Testis (tissue), 3 donors: ENCODE data around the gene IL17A. TPM values are rescaled to one million over a fixed set of nuclear protein-coding genes. Genes with fewer than 3 reads are reported as not detected.

Source experiments
- DNase-seq: peaks from one replicate; pipeline ENCODE4 v3.0.0-alpha.2; 2019
- H3K27ac ChIP-seq, 2 donors: fragments of 200-600 bp; sonication (generic); one replicate each; pipeline ENCODE4 v1.5.1; 2019
- H3K27me3 ChIP-seq: fragments of 200-600 bp; sonication (generic); one replicate; pipeline ENCODE4 v1.5.1; 2019
- H3K36me3 ChIP-seq: fragments of 200-600 bp; sonication (generic); one replicate; pipeline ENCODE4 v1.5.1; 2017; ENCODE audit warnings: low read depth; ENCODE audit errors: missing control alignments
- H3K4me1 ChIP-seq: fragments of 200-600 bp; sonication (generic); one replicate; pipeline ENCODE4 v1.5.1; 2019
- H3K4me3 ChIP-seq, 2 donors: fragments of 200-600 bp; sonication (generic); one replicate each; pipeline ENCODE4 v1.5.1; 2017 to 2019
- H3K9me3 ChIP-seq: fragments of 200-600 bp; sonication (generic); one replicate; pipeline ENCODE4 v1.5.1; 2017
- POLR2A ChIP-seq: fragments of 450-650 bp; IDR thresholded peaks from one replicate; pipeline ENCODE4 v1.6.1; 2017; ENCODE audit warnings: antibody characterized with exemption, mild to moderate bottlenecking, moderate library complexity
- WGBS, 2 donors: methylation state at CpG; one replicate each; pipeline ENCODE4 v1.1.5; 2018; 5-methylcytosine and 5-hydroxymethylcytosine counted together
- intact Hi-C: fragments of 100-400 bp; cut with DNase I; formaldehyde crosslinking; loops from one replicate; pipeline ENCODE4 v1.15.1; 2023; ENCODE audit warnings: low total_unique reads
- polyA plus RNA-seq: library from polyadenylated mRNA; stranded (reverse); fragments of 350-450 nt; fragmentation: Illumina TruSeq; extraction: RNeasy Lipid Tissue Mini Kit (QIAGEN cat#74804); gene quantifications from one replicate; pipeline ENCODE4 v1.2.3, GENCODE V29; 2014; ENCODE audit warnings: low read depth, low replicate concordance; ENCODE audit not compliant: insufficient read depth
- total RNA-seq, 2 donors: library from RNA; depleted of rRNA; stranded (reverse); fragments of >200 nt; gene quantifications; one replicate each; pipeline ENCODE4 v1.2.3, GENCODE V29; 2016
- TF ChIP-seq, protein P1 (sequence below), 3 experiments: fragments of 450-650 bp in 2 of 3; fragments of 200-600 bp in 1 of 3; sonication (generic) in 1 of 3; IDR thresholded peaks; one replicate each; pipeline ENCODE4 v1.5.1; 2016 to 2019; ENCODE audit warnings: antibody characterized with exemption in 3 of 3, mild to moderate bottlenecking in 2 of 3, moderate library complexity in 1 of 3

The IL17A gene
- total and polyA plus RNA-seq, 3 donors from 2014 or later = not detected

DNA sequence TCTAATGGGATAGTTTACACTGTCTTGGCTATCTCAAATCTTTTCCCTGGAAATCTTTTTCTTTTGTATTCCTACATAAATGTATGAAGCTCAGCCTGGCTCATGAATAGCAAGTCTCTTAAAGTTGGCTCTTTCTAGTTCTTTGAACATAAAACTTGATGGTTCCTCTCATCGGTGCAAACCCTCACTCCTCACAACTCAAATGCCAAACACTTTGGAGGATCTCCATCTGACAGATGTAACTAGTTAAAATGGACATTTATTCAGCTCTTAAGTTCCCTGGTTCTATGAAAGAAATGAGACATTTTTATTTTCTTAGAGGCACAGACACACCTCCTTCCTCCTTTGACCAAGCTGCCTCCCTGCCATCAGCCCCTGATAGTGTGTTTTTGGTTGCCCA, 43.6 kb upstream of the IL17A start:
- H3K36me3 ChIP-seq = no peaks in the 10 kb centered on the region
- no peak for DNase-seq
- H3K27ac ChIP-seq = no peak overlapping the region
- TF ChIP-seq, protein P1, sequence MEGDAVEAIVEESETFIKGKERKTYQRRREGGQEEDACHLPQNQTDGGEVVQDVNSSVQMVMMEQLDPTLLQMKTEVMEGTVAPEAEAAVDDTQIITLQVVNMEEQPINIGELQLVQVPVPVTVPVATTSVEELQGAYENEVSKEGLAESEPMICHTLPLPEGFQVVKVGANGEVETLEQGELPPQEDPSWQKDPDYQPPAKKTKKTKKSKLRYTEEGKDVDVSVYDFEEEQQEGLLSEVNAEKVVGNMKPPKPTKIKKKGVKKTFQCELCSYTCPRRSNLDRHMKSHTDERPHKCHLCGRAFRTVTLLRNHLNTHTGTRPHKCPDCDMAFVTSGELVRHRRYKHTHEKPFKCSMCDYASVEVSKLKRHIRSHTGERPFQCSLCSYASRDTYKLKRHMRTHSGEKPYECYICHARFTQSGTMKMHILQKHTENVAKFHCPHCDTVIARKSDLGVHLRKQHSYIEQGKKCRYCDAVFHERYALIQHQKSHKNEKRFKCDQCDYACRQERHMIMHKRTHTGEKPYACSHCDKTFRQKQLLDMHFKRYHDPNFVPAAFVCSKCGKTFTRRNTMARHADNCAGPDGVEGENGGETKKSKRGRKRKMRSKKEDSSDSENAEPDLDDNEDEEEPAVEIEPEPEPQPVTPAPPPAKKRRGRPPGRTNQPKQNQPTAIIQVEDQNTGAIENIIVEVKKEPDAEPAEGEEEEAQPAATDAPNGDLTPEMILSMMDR (IDR thresholded peaks at IDR 0.05) = no peak
- no peak for TF ChIP-seq POLR2A
- no peaks in the 10 kb centered on the region for H3K4me1 ChIP-seq
- H3K9me3 ChIP-seq = no peaks in the 10 kb centered on the region
- 89 to 100% methylated on average over 1 of the region's 1 CpG for WGBS, 2 donors
- H3K4me3 ChIP-seq = no peak overlapping the region
- no peaks in the 10 kb centered on the region for H3K27me3 ChIP-seq
- intact Hi-C loops = no loop called here

DNA sequence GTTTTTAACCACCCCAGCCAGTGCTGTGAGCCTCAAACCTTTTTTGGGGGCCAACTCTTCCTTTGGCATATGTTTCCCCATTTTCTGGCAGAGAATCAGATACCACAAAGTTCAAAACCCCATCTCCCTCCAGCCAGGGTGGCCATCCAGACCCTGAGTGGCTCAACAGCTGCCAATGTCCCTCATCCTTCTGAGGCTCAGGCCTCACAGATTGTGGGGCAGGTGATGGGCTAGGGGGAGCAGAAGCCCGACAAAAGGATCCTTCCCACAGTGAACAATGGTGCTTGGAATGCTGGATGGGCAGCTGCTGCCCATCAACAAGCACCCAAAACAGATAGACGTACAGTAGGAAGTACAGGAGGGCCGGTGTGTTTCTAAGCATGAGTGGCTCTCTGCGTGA, 42.6 kb upstream of the IL17A start:
- H3K27ac ChIP-seq = no peak overlapping the region
- TF ChIP-seq, protein P1 (IDR thresholded peaks at IDR 0.05) = no peak
- TF ChIP-seq POLR2A = no peak
- H3K36me3 ChIP-seq = no peaks in the 10 kb centered on the region
- no peak overlapping the region for H3K4me3 ChIP-seq
- 86 to 92% methylated on average over 4 of the region's 4 CpGs for WGBS, 2 donors
- no peaks in the 10 kb centered on the region for H3K27me3 ChIP-seq
- no peak for DNase-seq
- H3K4me1 ChIP-seq = no peaks in the 10 kb centered on the region
- intact Hi-C loops = no loop called here
- no peaks in the 10 kb centered on the region for H3K9me3 ChIP-seq

DNA sequence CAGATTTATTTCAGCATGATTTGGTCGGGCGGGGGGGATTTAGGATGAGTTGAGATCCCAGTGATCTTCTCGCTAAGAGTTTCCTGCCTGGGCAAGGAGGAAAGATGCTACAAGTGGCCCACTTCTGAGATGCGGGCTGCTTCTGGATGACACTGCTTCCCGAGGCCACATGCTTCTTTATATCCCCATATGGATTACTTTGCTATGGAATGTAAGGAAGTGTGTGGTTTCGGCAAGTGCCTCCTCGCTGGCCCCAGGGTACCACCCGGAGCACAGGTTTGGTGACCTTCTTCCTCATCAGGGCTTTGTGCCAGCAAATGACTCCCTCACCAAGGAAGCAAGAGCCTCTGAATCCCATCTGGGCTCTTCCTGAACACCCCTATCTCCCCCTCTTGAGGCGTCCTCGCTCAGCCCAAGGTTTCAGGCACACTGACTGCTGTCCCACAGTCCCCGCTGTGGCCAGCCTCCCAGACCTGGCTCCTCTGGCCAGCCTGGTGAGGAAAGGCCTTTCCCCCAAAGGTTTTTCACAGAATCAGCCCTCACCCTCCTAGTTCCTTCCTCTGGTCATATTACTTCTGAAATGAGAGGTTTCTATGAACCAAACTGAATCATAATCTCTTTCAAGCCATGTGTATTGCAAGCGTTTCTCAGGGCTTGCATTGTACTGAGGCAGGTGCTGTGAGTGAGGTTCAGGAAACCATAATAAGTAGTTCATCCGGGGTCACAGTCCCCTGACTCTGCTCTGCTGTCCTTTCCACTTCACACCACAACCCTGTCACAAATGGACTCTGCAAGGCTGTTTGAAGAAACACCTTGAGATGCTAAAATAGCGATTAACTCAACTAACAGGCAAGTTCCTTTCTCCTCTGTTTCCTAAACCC, 41.7 kb upstream of the IL17A start:
- H3K27me3 ChIP-seq = no peaks in the 10 kb centered on the region
- no peak for DNase-seq
- intact Hi-C loops = no loop called here
- no peaks in the 10 kb centered on the region for H3K9me3 ChIP-seq
- no peak overlapping the region for H3K4me3 ChIP-seq
- TF ChIP-seq, protein P1 (IDR thresholded peaks at IDR 0.05) = no peak
- no peak for TF ChIP-seq POLR2A
- H3K36me3 ChIP-seq = no peaks in the 10 kb centered on the region
- H3K4me1 ChIP-seq = no peaks in the 10 kb centered on the region
- 84 to 88% methylated on average over 14 of the region's 14 CpGs for WGBS, 2 donors
- H3K27ac ChIP-seq = no peak overlapping the region

DNA sequence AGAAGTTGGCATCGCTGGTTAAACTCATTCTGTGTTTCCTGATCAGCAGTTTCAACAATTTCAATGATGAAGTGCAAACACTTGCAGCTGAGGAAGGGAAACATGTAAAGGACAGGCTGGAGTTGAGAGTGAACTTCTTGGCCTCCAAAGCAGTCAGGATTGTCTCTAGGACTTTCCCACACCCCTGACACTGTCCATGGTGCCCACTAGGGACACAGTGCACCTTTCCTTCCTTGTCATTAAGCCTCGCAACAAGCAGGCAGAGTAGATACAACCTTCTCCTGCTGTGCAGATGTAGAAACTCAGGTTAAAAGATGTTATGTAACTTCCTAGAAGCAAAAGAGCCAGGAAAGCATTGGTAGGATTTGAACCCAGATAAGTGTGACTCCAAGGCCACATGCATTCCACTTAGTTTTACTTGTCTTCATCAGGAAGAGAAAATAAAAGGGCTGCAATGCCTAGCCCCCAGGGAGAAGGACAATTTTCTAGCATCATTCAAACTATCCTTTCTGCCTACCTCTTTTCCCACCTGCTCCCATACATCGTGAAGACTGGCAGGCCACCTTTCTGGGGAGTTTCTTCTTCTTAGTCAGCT, 39.2 kb upstream of the IL17A start:
- H3K36me3 ChIP-seq = no peaks in the 10 kb centered on the region
- no peak overlapping the region for H3K27ac ChIP-seq
- no peak for DNase-seq
- H3K27me3 ChIP-seq = no peaks in the 10 kb centered on the region
- intact Hi-C loops = no loop called here
- TF ChIP-seq, protein P1 (IDR thresholded peaks at IDR 0.05) = no peak
- TF ChIP-seq POLR2A = no peak
- 72 to 91% methylated on average over 3 of the region's 3 CpGs for WGBS, 2 donors
- no peaks in the 10 kb centered on the region for H3K9me3 ChIP-seq
- H3K4me1 ChIP-seq = no peaks in the 10 kb centered on the region
- H3K4me3 ChIP-seq = no peak overlapping the region
